ENCODE data around the gene BANP.

- TF ChIP-seq, protein P1, sequence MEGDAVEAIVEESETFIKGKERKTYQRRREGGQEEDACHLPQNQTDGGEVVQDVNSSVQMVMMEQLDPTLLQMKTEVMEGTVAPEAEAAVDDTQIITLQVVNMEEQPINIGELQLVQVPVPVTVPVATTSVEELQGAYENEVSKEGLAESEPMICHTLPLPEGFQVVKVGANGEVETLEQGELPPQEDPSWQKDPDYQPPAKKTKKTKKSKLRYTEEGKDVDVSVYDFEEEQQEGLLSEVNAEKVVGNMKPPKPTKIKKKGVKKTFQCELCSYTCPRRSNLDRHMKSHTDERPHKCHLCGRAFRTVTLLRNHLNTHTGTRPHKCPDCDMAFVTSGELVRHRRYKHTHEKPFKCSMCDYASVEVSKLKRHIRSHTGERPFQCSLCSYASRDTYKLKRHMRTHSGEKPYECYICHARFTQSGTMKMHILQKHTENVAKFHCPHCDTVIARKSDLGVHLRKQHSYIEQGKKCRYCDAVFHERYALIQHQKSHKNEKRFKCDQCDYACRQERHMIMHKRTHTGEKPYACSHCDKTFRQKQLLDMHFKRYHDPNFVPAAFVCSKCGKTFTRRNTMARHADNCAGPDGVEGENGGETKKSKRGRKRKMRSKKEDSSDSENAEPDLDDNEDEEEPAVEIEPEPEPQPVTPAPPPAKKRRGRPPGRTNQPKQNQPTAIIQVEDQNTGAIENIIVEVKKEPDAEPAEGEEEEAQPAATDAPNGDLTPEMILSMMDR (IDR thresholded peaks at IDR 0.05): no peak
- TF ChIP-seq GABPA (IDR thresholded peaks at IDR 0.05; ENCODE audit: low read depth): no peak
- TF ChIP-seq FOXM1 (IDR thresholded peaks at IDR 0.05; ENCODE audit: low read depth): no peak
- no peak for TF ChIP-seq TAF1 (IDR thresholded peaks at IDR 0.05; ENCODE audit: borderline replicate concordance, low read depth, low read length)
- no peak for TF ChIP-seq PBX3 (IDR thresholded peaks at IDR 0.05)
- no peak for TF ChIP-seq MXI1 (IDR thresholded peaks at IDR 0.05; ENCODE audit: low read depth, low read length)
- no peak for TF ChIP-seq POLR2AphosphoS5 (IDR thresholded peaks at IDR 0.05; ENCODE audit: low read depth, low read length)
- no peak for TF ChIP-seq SIN3A (IDR thresholded peaks at IDR 0.05; ENCODE audit: borderline replicate concordance, low read depth, low read length)
- TF ChIP-seq EP300 (IDR thresholded peaks at IDR 0.05; ENCODE audit: borderline replicate concordance in 1 of 2, low read depth in 1 of 2, low read length in 1 of 2): no peak
- TF ChIP-seq JUND (IDR thresholded peaks at IDR 0.05): no peak
- no peak for TF ChIP-seq CHD2 (IDR thresholded peaks at IDR 0.05; ENCODE audit: low read length, partially characterized antibody)
- TF ChIP-seq, protein P2, sequence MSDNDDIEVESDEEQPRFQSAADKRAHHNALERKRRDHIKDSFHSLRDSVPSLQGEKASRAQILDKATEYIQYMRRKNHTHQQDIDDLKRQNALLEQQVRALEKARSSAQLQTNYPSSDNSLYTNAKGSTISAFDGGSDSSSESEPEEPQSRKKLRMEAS (IDR thresholded peaks at IDR 0.05; ENCODE audit: low read depth): no peak
- TF ChIP-seq RAD21 (IDR thresholded peaks at IDR 0.05; ENCODE audit: low read length): no peak
- no peak for TF ChIP-seq SMC3 (IDR thresholded peaks at IDR 0.05; ENCODE audit: low read depth, low read length)
Measured at GRCh38 chr16:87924041-87924810, 27.0 kb upstream of the BANP start.
